Naive B cell (primary cell): ENCODE data around the gene SLC22A4. TPM values are rescaled to one million over a fixed set of nuclear protein-coding genes. Genes with fewer than 3 reads are reported as not detected.

Source experiments
- ATAC-seq, 2 donors: fragments of 150-1000 bp; cut with Tn5 transposase; 2 replicates each; pipeline ENCODE4 v1.10.0; 2021; ENCODE audit warnings: low read depth in 2 of 2, mild to moderate bottlenecking in 2 of 2, moderate library complexity in 2 of 2
- DNase-seq: peaks from one replicate; pipeline ENCODE4 v3.0.0; 2022
- H3K27ac Mint-ChIP-seq, 6 donors: one replicate each; pipeline ENCODE4 v1.8.0; 2020 to 2022; ENCODE audit warnings: mild to moderate bottlenecking in 6 of 6, mixed read lengths in 6 of 6, moderate library complexity in 5 of 6, inconsistent platforms in 2 of 6
- H3K27me3 Mint-ChIP-seq, 3 donors: one replicate each; pipeline ENCODE4 v1.8.0; 2021 to 2022; ENCODE audit warnings: mixed read lengths in 3 of 3, mild to moderate bottlenecking in 1 of 3
- H3K36me3 Mint-ChIP-seq, 2 donors: one replicate each; pipeline ENCODE4 v1.8.0; 2020 to 2022; ENCODE audit warnings: mixed read lengths in 2 of 2, inconsistent platforms in 1 of 2, mild to moderate bottlenecking in 1 of 2
- H3K4me1 Mint-ChIP-seq, 3 donors: one replicate each; pipeline ENCODE4 v1.8.0; 2020 to 2022; ENCODE audit warnings: mixed read lengths in 3 of 3, inconsistent platforms in 1 of 3, mild to moderate bottlenecking in 1 of 3, moderate library complexity in 1 of 3
- H3K4me3 Mint-ChIP-seq, 8 donors: one replicate each; pipeline ENCODE4 v1.8.0; 2020 to 2022; ENCODE audit warnings: mild to moderate bottlenecking in 8 of 8, mixed read lengths in 8 of 8, moderate library complexity in 8 of 8, inconsistent platforms in 2 of 8
- H3K9me3 Mint-ChIP-seq, 7 donors: one replicate each; pipeline ENCODE4 v1.8.0; 2020 to 2022; ENCODE audit warnings: mixed read lengths in 7 of 7, mild to moderate bottlenecking in 5 of 7, inconsistent platforms in 2 of 7, moderate library complexity in 1 of 7
- polyA plus RNA-seq, 6 donors: library from polyadenylated mRNA; unstranded; fragments of 300-500 nt; fragmentation: Illumina TruSeq; gene quantifications; one replicate each; pipeline ENCODE4 v1.2.3, GENCODE V29; 2021; ENCODE audit warnings: low read depth in 6 of 6

SLC22A4 gene
- polyA plus RNA-seq, 6 donors from 2014 or later, result not detected

DNA sequence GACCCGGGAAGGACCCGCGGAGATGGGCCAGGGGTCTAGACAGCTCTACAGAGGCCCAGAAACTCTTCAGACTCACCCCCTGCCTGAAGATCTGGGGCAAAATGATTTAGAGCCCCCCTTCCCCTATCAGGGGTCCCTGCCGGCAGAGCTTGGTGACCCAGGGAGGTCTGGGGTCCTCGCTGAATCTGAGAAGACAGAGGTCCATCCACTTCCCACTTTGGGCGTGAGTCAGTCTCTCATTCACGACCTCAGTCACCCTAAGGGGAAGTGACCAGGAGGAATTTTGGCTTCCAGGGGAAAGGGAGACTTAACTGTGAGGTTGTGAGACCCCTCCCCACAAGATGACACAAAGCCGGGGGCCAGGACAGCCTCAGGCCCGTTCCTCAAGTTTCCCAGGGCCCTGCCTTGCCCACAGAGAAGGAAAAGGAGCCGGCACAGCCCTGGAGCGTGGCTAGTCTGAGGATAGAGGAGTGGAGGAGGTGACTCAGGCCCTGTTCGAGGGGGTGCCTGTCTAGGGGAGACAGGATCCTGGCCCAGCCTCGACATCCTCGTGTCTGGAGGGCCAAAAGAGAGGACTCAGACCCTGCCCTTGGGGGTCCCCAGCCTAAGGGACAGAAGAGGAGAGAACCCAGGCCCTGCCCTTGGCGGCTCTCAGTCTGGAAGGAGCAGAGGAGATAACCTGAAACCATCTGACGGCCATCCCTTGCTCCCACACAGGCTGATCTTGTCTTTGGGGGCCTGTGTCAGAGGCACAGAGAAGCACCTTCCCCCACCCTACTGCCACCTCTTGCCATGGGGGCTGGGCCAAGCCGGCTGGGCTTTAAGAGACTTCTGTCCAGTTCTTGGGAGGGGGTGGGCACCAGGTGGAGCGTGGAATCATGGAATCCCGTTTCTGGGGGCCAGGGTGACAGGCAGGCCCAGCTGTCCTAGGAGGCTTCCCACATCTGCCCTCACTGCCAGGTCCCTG, 35.8 kb upstream of the SLC22A4 start:
- Mint-ChIP-seq H3K36me3 (no peaks in the 10 kb centered on the region), H3K4me1 (peaks cover 0 to 6% (median 3%) of the 10 kb centered on the region in 3 donors), H3K9me3 (peaks cover 0 to 1% (median 0%) of the 10 kb centered on the region in 7 donors), H3K4me3 (peak overlapping the region in 3 of 8 donors; percentile 30 to 41 (median 38)), H3K27me3 (peaks cover 26 to 47% (median 27%) of the 10 kb centered on the region in 3 donors), H3K27ac (no peak overlapping the region)
- no peak for ATAC-seq
- DNase-seq, result no peak

DNA sequence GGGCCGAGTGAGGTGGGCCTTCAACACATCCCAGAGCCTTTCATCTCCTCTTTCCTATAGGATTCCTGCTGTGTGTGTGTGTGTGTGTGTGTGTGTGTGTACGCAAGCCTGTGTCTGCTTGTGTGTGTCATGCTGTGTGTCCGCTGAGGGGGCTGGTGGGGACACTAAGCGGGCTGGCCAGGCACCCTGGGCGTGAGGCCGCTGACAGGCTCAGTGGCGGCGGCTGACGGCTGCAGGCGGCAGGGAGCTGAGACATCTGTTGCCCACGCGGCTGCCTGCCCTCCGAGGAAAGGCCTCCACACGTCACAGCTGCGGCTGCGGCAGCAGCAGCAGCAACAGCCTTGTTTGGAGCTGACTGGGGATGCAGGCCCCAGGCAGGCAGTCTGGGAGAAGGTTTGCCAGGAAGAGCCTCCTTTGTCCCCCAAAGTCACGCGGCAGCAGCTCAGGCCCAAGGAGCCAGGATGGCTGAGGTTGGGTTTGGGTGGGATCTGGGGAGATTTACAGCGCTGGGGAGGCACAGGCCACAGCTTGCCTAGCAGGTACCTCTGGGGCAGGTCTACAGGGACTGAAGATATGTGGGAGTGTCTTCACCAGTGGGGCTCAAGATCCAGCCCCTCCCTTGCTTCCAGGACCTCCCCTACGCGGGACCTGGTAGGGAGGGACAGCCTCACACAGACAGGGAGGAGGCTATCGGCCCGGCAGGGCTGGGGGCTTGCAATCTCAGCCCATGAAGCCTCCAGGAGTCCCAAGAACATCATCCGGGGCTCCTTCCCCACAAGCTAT, 34.9 kb upstream of the SLC22A4 start:
- H3K27ac Mint-ChIP-seq, result no peak overlapping the region
- no peaks in the 10 kb centered on the region for H3K36me3 Mint-ChIP-seq
- H3K4me1 Mint-ChIP-seq, result peaks cover 0 to 6% (median 3%) of the 10 kb centered on the region in 3 donors
- DNase-seq, result no peak
- peaks cover 26 to 41% (median 27%) of the 10 kb centered on the region in 3 donors for H3K27me3 Mint-ChIP-seq
- ATAC-seq, result no peak
- no peak overlapping the region for H3K4me3 Mint-ChIP-seq
- H3K9me3 Mint-ChIP-seq, result peaks cover 0 to 1% (median 0%) of the 10 kb centered on the region in 7 donors

DNA sequence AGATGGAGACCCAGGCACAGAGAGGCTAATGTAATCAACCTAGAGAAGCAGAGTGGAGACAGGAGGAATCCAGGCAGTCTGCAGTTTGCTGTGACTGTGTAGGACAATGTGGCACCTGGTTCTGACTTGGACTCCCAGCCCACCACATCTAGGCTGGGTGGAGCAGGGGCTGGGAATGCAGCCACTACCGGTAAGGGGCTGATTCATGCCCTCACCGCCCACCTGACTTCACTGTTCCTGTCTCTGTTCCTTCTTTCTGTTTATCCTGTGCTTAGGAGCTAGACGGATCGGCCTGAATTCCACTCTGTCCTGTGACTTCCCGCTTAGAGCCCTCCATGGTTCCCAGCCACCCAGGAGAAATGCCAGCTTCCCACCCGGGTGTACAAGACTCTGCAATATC, 34.1 kb upstream of the SLC22A4 start:
- H3K4me3 Mint-ChIP-seq, result no peak overlapping the region
- H3K27ac Mint-ChIP-seq, result no peak overlapping the region
- peaks cover 21 to 41% (median 22%) of the 10 kb centered on the region in 3 donors for H3K27me3 Mint-ChIP-seq
- no peaks in the 10 kb centered on the region for H3K36me3 Mint-ChIP-seq
- H3K4me1 Mint-ChIP-seq, result peaks cover 0 to 6% (median 3%) of the 10 kb centered on the region in 3 donors
- H3K9me3 Mint-ChIP-seq, result peaks cover 0 to 1% (median 0%) of the 10 kb centered on the region in 7 donors
- no peak for ATAC-seq
- no peak for DNase-seq

DNA sequence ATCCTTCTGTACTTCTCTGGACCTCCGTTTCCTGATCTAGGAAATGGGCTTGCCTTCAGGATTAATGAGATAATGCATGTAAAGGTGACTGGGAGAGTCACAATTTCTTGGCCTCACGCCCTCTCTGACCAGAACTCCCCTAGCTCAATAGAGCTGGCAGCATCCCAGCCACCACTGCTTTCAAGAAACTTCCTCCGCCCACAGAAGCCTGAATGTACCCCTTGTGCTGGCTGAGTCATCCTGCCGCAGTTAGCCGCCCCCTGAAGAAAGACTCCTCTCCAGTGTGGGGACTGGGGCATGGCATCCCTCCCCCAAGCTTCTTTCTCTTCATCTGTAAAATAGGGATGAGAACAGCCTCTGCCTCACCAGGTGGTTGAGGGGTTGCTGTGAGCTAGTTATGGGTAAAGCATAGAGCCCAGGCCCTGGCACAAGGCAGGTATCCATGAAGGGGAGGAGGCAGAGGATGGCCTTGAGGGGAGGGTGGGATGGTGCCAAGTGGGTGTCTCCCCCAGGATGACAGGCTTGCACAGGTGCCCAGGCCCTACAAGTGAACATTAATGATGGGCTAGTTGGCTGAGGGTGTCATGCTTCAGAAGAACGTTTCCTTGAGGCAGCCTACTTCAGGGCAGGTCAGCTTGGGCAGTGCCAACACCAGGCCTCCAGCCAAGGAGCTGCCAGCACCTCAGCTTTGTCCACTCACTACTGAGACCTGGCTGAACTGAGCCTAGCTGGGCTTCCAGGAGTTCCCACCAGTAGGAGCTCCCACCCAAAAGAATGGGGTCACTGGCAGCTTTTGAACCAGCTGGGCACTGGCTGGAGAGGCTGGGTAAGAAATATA, 33.3 kb upstream of the SLC22A4 start:
- Mint-ChIP-seq H3K4me3 (no peak overlapping the region), H3K4me1 (peaks cover 0 to 6% (median 3%) of the 10 kb centered on the region in 3 donors), H3K27me3 (peaks cover 12 to 35% (median 14%) of the 10 kb centered on the region in 3 donors), H3K9me3 (peaks cover 0 to 1% (median 0%) of the 10 kb centered on the region in 7 donors), H3K27ac (peak overlapping the region in 1 of 6 donors; percentile 73), H3K36me3 (no peaks in the 10 kb centered on the region)
- ATAC-seq (no peak), DNase-seq (no peak)

DNA sequence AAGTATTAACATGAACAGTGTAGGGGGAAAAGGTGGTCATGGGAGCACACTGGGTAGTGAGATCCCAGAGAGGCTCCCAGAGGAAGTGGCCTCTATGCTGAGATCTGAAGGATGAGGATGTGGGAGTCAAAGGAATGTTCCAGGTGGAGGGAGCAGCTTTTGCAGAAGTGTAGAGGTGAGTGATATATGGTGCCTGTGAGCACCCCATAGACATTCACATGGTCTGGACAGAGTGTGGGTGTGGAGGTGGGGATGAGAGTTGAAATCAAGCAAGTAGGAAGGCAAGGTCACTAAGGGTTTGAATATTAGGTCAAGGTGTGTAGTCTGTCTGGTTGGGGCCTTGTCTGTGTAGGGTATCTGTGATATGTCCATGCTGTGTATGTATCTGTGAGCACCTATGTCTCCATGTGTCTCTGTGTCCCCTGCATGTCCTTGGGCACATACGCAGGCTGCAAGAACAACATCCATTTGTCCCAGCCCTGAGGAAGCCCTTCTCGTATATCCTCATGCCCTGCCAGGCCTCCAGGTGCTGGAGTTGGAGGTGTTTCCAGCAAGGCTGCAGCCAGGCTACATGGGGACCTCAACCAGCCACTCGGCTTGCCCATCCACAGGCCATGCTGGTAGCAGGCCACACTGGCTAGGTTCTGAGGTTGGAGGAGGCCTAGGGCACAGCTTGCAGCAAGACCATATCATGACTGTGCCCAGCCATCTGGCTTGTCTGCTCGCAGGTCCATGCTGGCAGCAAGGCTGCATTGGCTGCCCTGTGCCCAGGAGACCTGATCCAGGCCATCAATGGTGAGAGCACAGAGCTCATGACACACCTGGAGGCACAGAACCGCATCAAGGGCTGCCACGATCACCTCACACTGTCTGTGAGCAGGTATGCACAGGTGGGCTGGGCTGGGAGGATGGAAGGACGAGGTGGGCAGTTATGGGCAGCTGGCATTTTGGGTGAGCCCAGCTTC, 32.0 kb upstream of the SLC22A4 start:
- ATAC-seq, result no peak
- H3K27ac Mint-ChIP-seq, result peak overlapping the region in 2 of 6 donors; percentile 13 to 62
- no peaks in the 10 kb centered on the region for H3K9me3 Mint-ChIP-seq
- H3K4me1 Mint-ChIP-seq, result peaks cover 0 to 1% (median under 1%) of the 10 kb centered on the region in 3 donors
- H3K36me3 Mint-ChIP-seq, result no peaks in the 10 kb centered on the region
- no peak overlapping the region for H3K4me3 Mint-ChIP-seq
- DNase-seq, result no peak
- H3K27me3 Mint-ChIP-seq, result peaks cover 0 to 22% (median 5%) of the 10 kb centered on the region in 3 donors

DNA sequence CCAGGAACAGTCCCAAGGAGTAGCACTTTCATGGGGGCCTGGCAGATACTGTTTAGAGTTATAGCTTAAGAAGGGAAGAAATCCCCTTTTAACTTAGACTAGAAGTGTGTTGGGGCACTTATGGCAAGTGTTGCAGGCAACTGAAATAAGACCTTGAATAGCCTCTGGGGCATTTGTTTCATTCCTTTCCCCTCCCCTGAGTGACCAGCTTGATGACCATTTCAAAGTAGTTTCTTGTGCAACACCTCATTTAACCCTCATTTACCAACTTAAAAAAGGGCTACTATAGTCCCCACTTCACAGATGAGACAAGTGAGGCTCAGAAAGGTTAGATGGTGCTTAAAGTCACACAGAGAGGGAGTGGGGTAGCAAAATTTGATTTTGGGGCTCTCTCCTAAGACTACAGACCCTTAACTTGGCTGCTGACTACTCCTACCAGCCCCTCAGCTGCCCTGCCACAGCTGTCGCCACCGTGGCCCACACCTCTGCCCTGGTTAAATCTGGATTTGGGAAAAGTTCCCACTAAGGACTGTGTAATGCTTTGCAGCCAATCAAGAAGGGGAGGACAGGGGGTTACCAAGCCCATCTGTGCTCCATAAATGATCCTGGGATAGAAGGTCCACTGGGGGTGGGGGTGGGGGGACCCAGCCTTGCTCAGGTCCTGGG, 31.2 kb upstream of the SLC22A4 start:
- Mint-ChIP-seq H3K36me3 (no peaks in the 10 kb centered on the region), H3K4me3 (no peak overlapping the region), H3K27ac (no peak overlapping the region), H3K9me3 (no peaks in the 10 kb centered on the region), H3K4me1 (peaks cover 0 to 5% (median 0%) of the 10 kb centered on the region in 3 donors), H3K27me3 (peaks cover 0 to 19% (median 5%) of the 10 kb centered on the region in 3 donors)
- DNase-seq (no peak), ATAC-seq (no peak)

DNA sequence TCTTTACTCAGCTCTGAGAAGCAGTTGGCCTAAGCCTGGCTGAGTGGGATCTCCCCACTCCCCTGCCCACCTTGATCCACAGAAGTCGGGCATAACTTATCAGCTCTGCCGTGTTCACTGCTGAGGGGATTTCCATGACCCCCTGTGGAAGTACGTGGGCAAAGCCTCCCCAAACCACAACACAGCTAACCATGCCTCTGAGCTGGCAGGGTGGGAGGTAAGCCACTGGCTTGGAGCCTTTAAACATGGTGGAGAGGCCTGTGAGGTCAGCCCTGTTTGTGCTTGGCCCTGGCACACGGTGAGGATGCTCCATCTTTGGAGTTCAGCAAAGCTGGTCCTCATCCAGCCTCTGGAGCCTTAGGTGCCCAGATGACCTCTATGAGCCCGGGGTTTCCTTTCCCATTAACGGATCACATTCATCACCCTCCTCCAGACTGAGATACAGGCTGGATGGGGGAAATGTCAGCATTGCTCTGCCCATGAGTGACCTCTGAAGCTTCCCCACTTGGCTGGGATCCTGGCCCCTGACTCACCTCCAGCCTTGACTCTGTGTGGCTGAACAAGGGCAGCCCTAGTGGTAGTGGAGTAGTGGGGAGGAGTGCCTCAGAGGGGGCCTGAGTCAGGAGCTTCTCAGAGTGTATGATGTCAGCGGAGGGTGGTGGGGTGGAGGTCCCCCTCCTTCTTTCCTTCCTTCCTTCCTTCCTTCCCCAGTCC, 30.5 kb upstream of the SLC22A4 start:
- no peaks in the 10 kb centered on the region for H3K9me3 Mint-ChIP-seq
- H3K4me3 Mint-ChIP-seq, result no peak overlapping the region
- H3K4me1 Mint-ChIP-seq, result peaks cover 0 to 5% (median 0%) of the 10 kb centered on the region in 3 donors
- DNase-seq, result no peak
- H3K27me3 Mint-ChIP-seq, result peaks cover 0 to 12% (median 5%) of the 10 kb centered on the region in 3 donors
- H3K27ac Mint-ChIP-seq, result no peak overlapping the region
- ATAC-seq, result no peak
- no peaks in the 10 kb centered on the region for H3K36me3 Mint-ChIP-seq

DNA sequence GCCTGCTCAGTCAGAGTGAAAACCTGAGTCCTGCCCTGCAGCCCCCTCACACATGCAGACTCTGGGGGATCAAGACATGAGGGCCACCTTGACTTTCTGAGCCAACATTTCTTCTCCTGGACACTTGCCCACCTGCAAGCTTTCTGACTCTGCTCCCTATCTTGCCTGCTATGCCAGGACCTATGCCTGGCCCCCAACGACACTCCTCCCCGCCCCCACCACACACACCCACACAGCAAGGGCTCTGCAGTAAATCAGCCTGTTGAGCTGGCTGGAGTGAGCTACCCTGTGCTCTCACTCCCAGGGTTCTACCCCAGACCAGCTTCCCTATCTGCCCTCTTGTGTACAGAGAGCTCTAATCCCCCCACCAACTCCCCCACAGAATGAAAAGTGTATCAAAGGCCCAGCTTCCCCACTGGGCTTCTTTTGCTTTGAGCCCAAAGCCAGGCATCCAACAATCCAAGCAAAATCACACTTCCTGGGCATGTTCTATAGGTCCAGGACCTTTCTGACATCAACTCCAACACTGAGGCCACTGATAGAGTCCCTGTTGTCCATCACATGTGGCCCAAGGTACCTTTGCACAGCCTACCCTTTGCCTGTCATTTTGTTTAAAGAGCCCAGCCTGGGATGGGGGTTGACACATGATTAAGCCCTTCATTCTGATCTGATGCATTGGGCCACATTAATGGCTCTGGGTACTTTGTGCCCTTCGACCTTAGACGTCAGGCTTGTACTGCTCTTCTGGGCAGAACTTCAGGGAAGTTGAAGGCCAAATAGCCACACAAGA, 29.5 kb upstream of the SLC22A4 start:
- H3K36me3 Mint-ChIP-seq, result no peaks in the 10 kb centered on the region
- H3K27ac Mint-ChIP-seq, result no peak overlapping the region
- H3K27me3 Mint-ChIP-seq, result peaks cover 0 to 7% (median 5%) of the 10 kb centered on the region in 3 donors
- H3K4me3 Mint-ChIP-seq, result no peak overlapping the region
- no peaks in the 10 kb centered on the region for H3K9me3 Mint-ChIP-seq
- DNase-seq (no peak), ATAC-seq (no peak)
- peaks cover 0 to 5% (median 0%) of the 10 kb centered on the region in 3 donors for H3K4me1 Mint-ChIP-seq

DNA sequence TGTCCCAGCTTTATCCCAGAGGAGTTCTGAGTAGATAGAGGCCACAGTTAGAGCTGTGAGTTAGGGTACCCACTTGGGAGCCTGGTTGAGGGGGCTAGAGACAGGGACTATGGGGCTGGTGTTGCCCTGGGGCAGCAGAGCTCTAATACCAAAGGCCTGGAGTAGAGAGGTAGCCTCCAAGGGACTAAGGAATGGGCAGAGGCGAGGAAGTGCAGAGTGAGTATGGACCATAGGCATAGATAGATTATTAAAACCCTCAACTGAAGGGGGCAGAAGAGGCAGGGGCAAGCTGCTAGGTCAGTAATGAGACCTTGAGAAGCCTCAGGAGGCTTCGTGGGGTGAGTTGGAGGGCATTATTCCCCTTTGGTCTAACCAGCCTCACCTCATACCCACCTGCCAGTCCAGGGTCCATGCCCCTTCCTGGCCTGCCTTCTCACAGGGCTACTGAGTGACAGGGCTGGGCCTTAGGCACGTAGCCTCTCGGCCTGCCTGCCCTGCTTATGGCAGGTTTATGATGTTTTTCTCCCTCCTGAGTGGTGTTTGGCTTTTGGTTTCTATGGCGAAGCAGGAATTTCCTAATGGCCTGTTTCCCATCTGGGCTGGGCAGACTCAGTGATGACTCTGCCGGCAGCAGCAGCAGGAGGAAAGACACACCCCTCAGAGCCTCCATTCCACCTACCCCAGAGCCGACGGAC, 28.7 kb upstream of the SLC22A4 start:
- ATAC-seq (no peak), DNase-seq (no peak)
- Mint-ChIP-seq H3K36me3 (no peaks in the 10 kb centered on the region), H3K4me3 (no peak overlapping the region), H3K4me1 (peaks cover 0 to 5% (median 0%) of the 10 kb centered on the region in 3 donors), H3K9me3 (no peaks in the 10 kb centered on the region), H3K27me3 (peaks cover 0 to 2% (median 2%) of the 10 kb centered on the region in 3 donors), H3K27ac (no peak overlapping the region)
